ENCODE data around the gene TREM2.

DNA sequence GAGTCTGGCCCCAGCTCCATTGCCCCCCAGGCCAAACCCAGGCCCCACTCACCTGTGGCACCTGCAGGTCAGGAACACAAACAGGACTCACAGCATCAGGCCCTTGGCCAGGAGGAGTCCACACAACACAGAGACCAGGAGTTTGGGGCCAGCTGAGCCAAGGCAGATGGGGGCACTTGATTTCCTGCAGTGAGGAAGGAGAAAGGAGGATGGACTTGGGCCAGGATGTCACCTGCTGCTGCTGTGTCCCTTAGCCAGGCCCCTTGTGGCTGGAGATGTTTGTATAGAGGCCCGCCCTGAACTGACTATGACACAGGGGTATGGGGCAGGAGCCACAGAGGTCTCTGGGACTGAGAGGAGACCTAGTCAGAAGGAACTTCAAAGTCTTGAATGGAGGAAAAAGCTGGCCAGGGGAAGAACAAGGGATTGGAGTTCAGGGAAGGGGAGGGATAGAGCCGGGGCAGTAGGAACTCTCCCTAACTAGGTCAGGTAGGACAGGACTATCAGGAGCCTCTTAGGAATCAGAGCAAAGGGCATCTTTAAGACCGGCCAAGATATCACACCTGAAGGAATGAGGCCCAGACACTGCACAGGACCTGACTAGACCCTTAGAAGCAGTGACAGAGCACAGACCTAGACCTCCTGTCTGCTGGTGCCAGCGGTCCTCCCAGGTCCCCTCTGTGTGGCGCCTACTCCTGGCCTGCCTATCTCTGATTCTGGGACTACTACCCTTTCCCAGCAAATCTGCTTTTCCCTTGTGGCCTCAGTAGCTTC, 46.8 kb upstream of the TREM2 start:
- TF ChIP-seq EZH2 (IDR thresholded peaks at IDR 0.05; ENCODE audit: insufficient read depth, low read length): no peak
- TF ChIP-seq, protein P1, sequence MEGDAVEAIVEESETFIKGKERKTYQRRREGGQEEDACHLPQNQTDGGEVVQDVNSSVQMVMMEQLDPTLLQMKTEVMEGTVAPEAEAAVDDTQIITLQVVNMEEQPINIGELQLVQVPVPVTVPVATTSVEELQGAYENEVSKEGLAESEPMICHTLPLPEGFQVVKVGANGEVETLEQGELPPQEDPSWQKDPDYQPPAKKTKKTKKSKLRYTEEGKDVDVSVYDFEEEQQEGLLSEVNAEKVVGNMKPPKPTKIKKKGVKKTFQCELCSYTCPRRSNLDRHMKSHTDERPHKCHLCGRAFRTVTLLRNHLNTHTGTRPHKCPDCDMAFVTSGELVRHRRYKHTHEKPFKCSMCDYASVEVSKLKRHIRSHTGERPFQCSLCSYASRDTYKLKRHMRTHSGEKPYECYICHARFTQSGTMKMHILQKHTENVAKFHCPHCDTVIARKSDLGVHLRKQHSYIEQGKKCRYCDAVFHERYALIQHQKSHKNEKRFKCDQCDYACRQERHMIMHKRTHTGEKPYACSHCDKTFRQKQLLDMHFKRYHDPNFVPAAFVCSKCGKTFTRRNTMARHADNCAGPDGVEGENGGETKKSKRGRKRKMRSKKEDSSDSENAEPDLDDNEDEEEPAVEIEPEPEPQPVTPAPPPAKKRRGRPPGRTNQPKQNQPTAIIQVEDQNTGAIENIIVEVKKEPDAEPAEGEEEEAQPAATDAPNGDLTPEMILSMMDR (IDR thresholded peaks at IDR 0.05; ENCODE audit: insufficient read depth, low read depth, low read length): no peak

Data from astrocyte (in vitro differentiated cells and primary cell).